ENCODE results near the gene PIPOX.

DNA sequence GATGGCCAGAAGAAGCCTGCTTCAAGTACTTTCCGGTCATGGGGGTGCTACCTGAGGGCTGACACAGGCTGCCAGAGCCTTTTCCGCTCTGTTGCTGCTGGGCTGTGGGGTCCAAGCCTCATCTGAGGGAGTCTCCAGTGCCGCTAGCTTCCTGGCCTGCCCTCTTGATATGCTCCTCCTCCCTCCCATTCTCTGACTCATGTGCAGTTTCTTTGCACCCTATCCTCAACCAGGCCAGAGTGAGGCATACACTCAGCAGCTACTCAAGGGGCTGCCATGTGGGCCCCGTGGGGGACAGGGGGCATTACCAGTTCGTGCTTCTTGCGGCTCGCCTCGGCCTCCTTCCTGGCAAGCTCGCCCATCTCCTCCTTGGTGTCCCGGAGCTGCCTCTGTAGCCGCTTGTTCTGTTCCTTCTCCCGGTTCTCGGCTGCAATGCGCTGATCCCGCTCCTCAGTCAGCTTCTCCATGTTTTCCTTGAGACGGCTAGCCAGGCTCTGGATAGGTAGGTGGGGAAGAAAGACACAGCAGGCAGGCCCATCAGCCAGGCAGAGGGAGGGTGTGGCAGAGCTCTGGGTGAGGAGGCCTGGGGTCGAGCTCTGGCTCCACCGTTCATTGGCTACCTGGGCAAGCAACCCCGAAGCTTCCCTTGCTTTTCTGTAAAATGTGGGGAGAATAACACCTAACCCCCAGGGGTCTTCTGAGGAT, 43.8 kb downstream of the PIPOX start:
- no peak for TF ChIP-seq EP300 (IDR thresholded peaks at IDR 0.05)
- TF ChIP-seq, protein P1, sequence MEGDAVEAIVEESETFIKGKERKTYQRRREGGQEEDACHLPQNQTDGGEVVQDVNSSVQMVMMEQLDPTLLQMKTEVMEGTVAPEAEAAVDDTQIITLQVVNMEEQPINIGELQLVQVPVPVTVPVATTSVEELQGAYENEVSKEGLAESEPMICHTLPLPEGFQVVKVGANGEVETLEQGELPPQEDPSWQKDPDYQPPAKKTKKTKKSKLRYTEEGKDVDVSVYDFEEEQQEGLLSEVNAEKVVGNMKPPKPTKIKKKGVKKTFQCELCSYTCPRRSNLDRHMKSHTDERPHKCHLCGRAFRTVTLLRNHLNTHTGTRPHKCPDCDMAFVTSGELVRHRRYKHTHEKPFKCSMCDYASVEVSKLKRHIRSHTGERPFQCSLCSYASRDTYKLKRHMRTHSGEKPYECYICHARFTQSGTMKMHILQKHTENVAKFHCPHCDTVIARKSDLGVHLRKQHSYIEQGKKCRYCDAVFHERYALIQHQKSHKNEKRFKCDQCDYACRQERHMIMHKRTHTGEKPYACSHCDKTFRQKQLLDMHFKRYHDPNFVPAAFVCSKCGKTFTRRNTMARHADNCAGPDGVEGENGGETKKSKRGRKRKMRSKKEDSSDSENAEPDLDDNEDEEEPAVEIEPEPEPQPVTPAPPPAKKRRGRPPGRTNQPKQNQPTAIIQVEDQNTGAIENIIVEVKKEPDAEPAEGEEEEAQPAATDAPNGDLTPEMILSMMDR (IDR thresholded peaks at IDR 0.05): no peak

Data from sigmoid colon (tissue), 4 donors.